Activated CD8-positive, alpha-beta memory T cell treated with anti-CD3 and anti-CD28 coated beads for 4 hours (primary cell): ENCODE data around the gene TMEM174.
"Not testable (repeated sequence)": the region's sequence is repeated elsewhere in the genome, so short reads cannot be mapped to it uniquely, and the experiment has no call there.

ENCODE experiments used
- DNase-seq, 2 donors: peaks; one replicate each; pipeline ENCODE4 v3.0.0-alpha.2; 2020; ENCODE audit warnings: low read depth in 2 of 2

TMEM174 gene

DNA sequence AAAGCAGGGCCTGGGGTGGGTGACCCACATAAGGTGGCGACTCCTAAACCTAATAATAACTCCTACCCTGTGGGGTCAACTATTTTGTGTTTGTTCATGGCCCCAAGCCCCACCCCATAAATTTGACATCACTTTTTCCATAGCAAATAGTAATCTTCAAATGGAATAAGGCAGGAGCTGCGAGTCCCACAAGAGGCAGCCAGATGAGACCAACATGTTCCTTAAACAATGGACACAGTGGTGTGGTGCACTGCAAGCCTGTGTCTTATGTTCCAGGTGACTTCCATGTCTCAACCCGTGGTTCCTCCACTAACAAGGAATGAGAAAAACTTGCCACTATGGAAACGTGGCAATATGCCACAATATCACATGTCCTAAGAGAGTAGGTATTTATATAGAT, 20.6 kb downstream of the TMEM174 start:
- DNase-seq = no peak

DNA sequence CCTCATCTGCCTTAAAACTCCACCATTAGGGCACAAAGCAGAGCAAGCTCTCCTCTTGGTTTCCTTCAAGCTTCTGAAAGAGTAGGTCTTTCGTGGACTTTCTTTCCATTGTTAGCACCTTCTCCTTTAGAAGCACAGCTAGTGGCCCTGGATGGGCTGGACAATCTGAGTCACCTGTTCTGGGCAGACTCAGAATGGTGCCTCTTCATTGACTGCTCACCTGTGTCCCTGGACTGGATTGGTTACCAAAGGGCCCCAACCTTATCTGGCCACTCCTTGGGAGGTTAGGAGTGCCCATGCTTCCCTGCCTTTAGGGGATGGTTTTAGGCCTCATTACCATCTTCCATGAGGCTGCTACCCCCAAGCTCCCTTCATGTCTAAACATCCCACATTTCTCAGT, 23.2 kb downstream of the TMEM174 start:
- DNase-seq = no peak

DNA sequence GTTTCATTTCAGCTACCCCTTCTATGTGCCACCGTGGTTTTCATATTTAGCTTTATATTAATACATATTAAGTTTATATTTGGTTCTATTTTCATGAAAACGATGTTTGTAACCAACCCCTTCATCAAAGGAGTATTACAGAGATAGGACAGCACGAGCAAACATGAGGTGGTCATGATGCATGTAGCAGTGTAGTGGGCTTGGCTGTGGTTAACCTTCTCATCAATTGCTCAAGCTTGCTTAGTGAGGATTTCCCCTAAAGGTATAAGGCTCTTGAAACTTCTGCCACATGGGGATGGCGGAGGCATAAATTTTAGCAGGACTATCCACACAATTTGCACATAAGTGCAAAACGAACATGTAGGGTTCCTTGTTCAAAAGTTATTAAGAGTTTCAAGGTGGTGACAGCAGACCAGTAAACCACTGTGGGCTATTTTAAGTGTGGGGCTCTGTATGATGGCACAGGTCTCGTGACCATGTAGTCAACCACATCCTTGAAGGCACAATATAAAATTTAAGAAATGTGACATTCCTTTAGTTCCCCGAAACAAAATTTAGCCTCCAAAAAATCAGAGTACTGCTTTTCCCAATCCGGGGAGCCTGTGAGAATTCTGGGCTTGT, 24.8 kb downstream of the TMEM174 start:
- no peak for DNase-seq

DNA sequence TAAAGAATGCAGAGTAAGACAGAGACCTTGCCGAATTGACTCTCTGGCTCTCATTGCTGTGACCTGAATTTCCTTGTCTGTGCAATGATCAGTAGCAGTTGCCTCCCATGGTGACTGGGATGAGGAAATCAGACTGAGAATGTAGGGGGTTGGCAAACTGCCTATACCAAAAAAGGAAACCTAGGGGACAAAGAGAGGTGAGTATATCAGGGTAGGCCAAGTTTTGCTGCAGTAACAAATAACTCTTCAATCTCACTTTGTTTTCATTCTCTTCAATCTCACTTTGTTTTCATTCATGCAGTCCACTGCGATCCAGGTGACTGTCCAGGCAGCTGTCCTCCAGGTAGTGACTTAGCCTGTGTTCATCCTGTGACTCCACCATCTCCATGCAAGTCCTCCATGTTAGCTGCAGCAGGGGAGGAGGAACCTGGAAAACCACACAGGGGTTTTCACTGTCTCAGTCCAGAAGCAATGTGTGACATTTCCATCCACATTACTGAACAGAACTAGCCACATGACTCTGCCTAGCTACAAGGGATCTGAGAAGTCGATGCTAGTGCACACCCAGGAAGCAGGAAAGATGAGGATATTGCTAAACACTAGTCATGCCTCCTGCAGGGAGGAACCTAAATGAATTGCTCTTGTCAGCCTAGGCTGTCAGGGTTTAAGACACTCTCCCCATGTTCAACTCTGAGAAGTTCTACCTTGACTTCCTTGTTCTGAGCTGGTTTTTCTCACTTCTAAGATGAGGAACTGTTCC, 26.0 kb downstream of the TMEM174 start:
- no peak for DNase-seq

DNA sequence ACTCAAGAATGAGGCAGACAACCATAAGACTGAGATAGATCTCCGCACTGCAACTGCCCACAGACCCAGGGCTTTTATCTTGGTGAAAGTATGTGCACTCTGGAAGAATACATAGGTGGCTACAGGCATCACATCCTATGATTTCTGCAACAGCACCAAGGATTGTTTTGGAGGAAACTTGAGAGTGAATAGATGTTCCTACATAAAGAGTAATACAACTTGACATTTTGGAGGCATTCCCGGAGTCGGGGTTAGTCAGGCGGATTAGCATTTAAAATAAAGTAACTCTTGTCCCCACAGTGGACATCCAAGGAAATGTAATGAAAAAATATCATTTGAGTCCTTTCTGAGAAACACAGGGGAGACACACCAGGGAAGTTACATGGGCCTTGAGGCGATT, 26.7 kb downstream of the TMEM174 start:
- DNase-seq = no peak

DNA sequence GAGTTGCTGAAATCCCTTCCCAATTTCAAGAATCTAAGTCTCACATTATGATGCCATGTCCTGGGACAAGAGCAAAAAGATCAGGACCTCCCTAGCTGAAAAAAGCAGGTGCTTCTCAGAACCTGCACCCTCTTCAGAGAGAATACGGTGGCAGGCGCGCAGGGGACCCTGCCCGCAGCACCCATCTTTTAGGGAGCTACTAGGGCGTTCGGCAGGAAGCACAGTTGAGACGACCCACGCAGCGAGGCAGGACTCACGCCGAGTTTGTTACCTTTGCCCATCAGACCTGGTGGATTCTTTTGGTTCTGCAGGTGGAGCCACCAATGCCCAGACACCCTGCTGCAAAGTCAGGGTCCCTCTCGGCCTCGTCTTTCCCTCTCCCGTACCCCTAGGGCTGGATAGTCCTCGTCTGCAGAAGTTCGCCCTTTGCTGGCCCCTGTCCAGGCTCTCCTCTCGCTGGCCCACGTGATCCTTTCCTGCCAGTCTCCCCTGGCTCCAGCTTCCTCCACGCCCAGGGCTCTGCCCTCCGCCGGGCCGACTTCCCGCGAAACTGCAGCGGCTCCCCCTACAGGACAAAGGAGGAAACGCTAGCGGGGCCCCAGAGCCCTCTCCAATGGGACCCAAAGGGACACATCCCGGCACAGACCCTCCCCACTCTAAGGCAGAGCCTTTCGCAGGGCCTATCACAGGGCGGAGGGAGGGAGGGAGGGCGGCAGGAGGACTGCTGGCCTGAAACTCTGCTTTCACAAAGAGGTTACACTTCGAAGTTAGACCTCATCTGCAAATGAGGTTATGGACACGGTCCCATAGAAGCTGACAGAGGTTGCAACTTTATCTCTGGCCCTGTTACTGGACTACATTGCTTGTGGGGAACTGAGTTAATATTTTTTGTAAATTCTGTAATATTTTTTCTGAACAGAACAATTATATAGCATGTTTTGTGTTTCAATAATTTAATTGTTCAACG, 28.8 kb downstream of the TMEM174 start:
- DNase-seq = peak; percentile 19 to 34

DNA sequence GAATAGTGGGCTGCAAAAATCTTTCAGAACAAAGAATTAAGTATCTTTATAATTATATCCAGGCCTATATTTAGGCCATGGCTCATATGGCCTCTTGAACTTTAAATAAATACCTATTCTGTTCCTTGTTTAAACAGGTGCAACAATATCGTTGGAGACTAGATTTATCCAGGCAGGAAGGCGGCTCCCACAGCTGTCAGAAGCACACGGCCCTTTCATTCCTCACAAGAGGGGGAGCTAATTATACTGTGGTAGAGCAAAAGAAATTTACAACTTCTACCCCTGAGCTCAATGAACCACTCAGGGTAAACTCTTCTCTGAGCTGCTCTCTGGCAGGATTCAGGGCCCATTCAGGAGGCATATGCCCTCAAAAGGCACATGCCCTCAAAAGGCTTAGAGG, 31.3 kb downstream of the TMEM174 start:
- no peak for DNase-seq

DNA sequence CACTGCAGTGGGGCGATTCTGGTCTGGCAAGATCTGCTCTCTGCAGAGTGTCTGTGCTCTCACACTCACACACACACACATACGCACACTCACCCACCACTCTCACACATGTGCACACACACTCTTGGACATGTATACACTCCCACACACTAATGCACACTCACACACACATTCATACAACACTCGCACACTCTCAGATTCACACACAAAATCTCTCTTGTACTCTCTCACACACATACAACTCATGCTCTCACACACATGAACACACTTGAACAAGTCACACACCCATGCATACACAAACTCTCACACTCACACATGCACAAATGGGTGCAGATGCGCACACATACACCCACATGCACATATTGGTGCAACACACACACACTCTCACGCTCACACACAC, 31.7 kb downstream of the TMEM174 start:
- no peak for DNase-seq

DNA sequence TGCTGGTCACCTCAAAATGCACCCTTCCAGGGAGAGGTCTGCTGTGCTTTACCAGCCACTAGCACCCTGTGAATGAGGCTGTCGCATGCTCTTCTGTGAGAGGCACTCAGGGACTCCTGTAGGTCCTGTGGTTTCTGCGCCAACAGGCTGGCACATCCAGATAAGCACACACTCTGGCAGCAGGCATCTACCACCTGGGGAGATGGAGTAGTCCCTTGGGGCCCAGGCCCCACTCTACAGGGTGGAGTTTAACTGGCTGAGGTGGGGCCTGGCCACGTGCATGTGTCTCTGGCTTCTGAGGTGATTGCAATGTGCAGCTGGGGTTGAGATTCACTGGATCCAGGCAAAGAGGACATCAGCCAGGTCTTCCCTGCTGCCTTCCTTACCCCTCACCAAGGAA, 32.3 kb downstream of the TMEM174 start:
- DNase-seq = no peak

DNA sequence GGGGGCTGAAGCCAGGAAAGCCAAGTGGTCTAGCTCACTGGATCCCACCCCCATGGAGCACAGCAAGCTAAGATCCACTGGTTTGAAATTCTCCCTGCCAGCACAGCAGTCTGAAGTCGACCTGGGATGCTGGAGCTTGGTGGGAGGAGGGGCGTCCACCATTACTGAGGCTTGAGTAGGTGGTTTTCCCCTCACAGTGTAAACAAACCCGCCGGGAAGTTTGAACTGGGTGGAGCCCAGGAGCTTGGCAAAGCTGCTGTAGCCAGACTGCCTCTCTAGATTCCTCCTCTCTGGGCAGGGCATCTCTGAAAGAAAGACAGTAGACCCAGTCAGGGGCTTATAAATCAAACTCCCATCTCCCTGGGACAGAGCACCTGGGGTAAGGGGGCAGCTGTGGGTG, 34.2 kb downstream of the TMEM174 start:
- DNase-seq = not testable (repeated sequence)

DNA sequence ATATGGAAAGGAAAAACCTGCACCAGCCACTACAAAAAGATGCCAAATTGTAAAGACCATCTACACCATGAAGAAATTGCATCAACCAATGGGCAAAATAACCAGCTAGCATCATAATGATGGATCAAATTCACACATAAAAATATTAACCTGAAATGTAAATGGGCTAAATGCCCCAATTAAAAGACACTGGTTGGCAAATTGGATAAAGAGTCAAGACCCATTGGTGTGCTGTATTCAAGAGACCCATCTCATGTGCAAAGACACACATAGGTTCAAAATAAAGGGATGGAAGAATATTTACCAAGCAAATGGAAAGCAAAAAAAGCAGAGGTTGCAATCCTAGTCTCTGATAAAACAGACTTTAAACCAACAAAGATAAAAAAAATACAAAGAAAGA, 36.1 kb downstream of the TMEM174 start:
- DNase-seq = not testable (repeated sequence)

DNA sequence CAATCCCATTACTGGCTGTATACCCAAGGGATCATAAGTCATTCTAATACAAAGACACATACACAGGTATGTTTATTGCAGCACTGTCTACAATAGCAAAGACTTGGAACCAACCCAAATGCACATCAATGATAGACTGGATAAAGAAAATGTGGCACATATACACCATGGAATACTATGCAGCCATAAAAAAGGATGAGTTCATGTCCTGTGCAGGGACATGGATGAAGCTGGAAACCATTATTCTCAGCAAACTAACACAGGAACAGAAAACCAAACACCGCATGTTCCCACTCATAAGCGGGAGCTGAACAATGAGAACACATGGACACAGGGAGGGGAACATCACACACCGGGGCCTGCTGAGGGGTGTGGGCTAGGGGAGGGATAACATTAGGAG, 39.7 kb downstream of the TMEM174 start:
- not testable (repeated sequence) for DNase-seq

DNA sequence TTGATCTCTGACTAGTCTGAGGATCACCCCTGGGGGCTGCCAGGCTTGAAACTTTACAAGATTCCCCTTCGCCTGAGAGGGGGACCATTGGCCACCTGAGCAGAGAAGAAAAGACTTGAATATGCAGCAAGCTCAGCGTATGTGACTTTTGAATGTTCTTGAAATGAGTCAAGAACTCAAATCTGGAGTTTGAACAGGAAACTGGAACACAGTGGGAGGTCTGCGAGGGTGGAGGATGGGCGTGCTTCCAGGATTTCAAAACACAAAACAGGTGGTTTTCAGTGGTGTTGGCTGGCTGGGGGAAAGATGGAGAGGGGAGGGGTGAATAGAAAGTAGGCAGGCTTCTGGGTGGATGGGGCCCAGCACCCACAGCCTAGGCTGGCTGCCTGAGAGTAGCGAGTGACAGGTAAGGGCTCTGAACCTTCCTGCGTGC, 40.6 kb downstream of the TMEM174 start:
- DNase-seq = no peak

DNA sequence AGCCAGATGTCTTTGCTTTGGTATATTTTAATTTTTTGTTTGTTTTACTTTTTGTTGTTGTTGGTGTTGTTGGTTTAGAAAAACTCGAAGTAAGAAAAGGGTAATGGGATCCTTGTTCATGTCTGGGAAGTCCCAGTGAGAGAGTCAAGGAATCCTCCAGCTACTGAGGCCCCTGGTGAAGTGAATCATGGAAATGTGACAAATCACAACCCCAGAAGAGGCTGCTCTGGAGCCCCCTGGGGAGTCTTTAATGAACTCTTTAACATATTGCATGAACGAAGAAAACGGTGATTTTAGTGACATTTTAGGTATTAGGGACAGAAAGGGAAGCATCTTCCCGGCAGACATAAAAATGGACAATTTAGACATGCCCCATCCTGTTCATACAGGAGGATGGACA, 41.3 kb downstream of the TMEM174 start:
- DNase-seq = no peak

DNA sequence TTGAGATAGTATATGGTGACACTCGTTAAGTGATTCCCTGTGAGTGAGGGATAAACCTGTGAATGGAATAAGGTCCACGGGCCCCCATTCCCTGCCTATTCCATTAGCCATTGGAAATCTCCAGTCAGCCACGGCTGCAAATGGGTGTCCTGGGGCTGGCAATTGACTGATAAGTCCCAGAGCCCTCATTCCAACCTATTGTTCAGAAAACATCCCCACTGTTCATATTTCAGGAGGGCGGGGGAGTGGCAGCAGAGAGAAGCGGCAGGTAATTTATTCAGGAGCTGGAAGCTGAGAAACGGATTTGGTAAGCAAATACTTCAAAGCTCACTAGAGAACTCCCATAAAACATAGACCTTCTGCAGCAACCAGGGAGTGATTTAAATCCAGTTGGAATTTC, 42.0 kb downstream of the TMEM174 start:
- DNase-seq = no peak

DNA sequence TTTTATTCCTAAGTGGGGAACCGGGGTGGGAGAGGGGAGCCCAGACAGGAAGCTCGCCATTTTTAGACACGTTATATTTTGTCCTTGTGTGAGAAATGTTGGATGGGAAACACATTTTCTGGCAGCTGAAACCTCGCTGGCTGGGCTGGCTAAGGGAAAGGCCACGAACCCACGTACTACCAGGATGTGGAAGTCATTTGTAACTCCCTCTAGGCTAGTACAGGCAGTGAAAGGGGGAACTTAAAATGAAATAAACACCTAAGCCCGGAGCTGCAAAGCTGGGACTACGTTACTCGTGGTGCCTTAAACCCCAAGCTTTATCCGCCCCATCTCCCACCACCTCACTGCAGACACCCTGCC, 42.5 kb downstream of the TMEM174 start:
- no peak for DNase-seq

DNA sequence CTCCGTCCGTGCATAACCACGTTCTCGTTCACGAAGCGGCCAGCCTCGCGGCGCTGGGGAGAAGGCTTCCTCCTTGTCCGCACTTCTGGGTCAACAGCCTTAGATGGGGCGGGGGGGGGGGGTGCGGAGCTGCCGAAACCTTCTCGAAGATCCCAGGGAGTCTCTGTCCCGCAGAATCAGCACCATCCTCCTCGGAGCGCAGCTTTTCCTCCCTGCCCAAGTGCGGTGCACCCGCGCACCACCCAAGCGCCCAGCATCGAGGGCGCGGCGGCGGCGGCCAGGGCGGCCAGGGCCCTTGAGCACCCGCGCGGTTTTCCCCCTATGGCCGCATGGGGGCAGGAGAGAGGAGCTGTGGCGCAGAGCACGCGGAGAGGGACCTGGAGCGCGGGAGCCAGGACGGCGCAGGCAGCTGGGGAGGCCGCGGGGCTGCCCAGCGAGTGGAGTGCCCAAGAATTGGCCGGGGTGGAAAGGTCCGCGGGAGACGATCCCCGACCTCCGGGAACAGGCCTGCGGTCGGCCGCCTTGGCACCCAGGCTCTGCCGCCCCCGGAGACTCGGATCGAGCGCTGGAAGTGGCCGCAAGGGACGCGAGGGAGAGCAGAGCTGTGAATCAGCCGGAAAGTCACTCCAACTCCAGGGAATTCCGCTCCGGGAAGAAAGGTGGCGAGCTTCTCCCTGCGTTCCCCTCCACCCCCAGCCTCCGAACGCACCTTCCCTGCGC, 43.1 kb downstream of the TMEM174 start:
- DNase-seq = peak in 1 of 2 donors; percentile 21

DNA sequence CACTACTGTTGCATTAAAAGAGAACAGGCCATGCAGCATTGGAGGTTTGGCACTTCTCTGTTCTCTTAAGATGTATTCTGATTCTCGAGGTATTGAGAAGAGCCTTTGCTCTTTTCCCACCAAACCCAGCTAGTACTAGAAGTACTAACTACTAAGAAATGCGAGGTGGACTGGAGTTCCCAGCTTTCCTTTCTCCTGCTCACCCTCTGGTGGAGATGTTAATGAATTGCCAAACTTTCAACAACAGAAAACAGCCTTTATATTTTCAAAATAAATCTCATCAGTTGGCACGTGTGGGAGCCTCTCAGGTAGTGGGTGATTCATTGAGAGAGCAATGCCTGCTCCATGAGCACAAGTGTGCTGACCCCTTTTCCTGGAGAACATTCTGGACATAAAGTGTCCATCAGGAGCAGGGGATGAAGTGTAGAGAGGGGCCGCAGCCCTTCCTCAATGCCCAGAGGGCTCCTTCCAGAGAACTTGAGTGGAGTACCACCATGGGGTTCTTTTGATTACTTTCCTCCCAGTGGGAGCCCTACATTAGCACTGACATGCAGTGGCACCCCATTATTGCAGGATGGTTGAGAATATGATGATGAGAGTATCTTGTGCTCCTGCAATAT, 45.7 kb downstream of the TMEM174 start:
- DNase-seq = no peak

DNA sequence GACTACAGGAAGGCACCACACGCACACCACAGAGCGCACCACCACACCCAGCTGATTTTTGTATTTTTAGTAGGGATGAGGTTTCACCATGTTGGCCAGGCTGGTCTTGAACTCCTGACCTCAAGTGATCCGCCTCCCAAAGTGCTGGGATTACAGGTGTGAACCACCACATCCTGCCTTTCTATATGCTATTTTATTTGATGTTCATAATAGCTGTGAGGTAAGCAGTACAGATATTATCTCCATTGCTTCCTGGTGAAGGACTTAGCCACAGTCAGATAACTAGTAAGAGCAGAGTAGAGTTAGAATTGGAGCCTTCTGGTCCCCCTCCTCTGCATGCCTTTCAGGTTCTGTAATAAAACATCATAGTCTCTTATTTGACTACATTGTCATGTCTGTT, 46.3 kb downstream of the TMEM174 start:
- not testable (repeated sequence) for DNase-seq

DNA sequence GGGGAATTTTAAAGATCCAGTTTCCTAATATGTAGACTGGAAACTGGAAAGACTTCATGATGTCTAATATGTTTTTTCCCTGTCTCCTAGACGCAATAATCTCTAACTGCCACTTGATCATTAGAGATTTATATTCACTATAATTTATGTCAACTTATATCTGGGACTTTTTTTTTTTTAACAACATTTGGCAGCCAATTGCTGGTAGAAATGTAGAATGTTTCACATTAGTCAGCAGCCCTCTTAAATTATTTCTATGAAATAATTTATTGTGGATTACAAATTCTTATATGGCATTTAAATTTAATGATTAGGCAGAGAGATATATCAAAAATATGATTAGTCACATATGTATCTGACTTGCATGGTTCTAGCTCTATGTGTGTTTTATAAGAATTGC, 48.2 kb downstream of the TMEM174 start:
- DNase-seq = no peak

DNA sequence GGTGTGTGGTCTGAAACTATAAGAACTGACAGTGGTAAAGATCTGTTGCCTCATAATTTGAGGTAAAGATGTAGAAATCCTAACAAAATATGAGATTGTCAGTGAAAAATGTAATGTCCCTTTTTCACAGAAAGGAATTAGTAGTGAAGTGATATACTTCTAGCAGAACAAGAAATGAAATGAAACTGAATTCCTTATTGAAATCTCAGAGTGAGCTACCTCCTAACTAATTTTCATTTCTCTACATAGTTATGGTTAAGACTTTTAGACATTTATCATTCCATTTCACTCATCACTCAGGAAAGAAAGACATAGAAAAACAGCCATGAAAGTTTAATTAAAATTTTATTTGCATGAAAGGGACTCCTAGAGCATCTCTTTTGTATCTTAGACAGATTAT, 48.7 kb downstream of the TMEM174 start:
- DNase-seq = no peak
